GM12801 (cell line): ENCODE results near the gene C1QTNF8.

Experiments used
- CTCF ChIP-seq: IDR thresholded peaks from one replicate; pipeline ENCODE4 v1.5.1; 2011; ENCODE audit warnings: control low read depth; ENCODE audit not compliant: insufficient read length; ENCODE audit errors: extremely low read depth

The C1QTNF8 gene

GRCh38 chr16:1089439-1089821 lies 6.6 kb downstream of the C1QTNF8 start:
- TF ChIP-seq CTCF: no peak

- no peak for TF ChIP-seq CTCF
Measured at GRCh38 chr16:1088295-1089170, 7.5 kb downstream of the C1QTNF8 start.

- no peak for TF ChIP-seq CTCF
Measured at GRCh38 chr16:1084971-1085370, 11.1 kb downstream of the C1QTNF8 start.

GRCh38 chr16:1082952-1083675 lies 12.9 kb downstream of the C1QTNF8 start:
- TF ChIP-seq CTCF: no peak

GRCh38 chr16:1082266-1082951 lies 13.6 kb downstream of the C1QTNF8 start:
- no peak for TF ChIP-seq CTCF

- TF ChIP-seq CTCF: no peak
Measured at GRCh38 chr16:1081734-1082265, 14.2 kb downstream of the C1QTNF8 start.
